ENCODE measurements around the gene RFTN2. TPM values are rescaled to one million over a fixed set of nuclear protein-coding genes. Genes with fewer than 3 reads are reported as not detected.

Gene RFTN2
- total RNA-seq, 4 donors from 2014 or later, result 0.80 to 2.6 (median 1.7) TPM; not detected in 1

- TF ChIP-seq CTCF (IDR thresholded peaks at IDR 0.05) (no peak), EP300 (IDR thresholded peaks at IDR 0.05; ENCODE audit: low read depth) (no peak), POLR2AphosphoS5 (IDR thresholded peaks at IDR 0.05) (no peak), POLR2A (IDR thresholded peaks at IDR 0.05) (no peak)
- Histone ChIP-seq H3K9me3 (no peaks in the 10 kb centered on the region), H3K4me1 (peaks cover 0 to 8% (median 2%) of the 10 kb centered on the region in 4 donors), H3K4me3 (no peak overlapping the region), H3K27ac (no peak overlapping the region), H3K36me3 (peaks cover 0 to 42% (median 13%) of the 10 kb centered on the region in 4 donors), H3K27me3 (no peaks in the 10 kb centered on the region)
- intact Hi-C loops (cut with DNase I; ENCODE audit: low total_unique reads) (no loop called here), in situ Hi-C loops (cut with MboI; ENCODE audit: low pct_ligation_motif_present in 1 of 4, low pct_unique_long_range_greater_than_20kb in 1 of 4, low sequenced_read_pairs in 3 of 4) (no loop called here)
- DNase-seq, result no peak
- 39 to 56% methylated on average over 2 of the region's 2 CpGs for WGBS, 2 donors (ENCODE audit: low coverage in 1 of 2)
Observed at GRCh38 chr2:197538412-197538811, 137.0 kb downstream of the RFTN2 start.

Small RNA genes within 50 kb of the gene (small RNA-seq; reads per million reads assigned to genes)
- 0 reads per million in 4 donors for gene AC020550.1

Other genes with a start within 250 kb of the RFTN2 start
- gene SF3B1, start 240.6 kb downstream of the RFTN2 start, total RNA-seq, result 100 to 1,000 TPM; 282 to 531 (median 394) TPM
- 10 to 100 TPM; 10.1 to 80.8 (median 30.7) TPM for gene COQ10B, start 222.0 kb downstream of the RFTN2 start, total RNA-seq
- 100 to 1,000 TPM in 2 of 4 donors, 10 to 100 TPM in 2; 75.9 to 149 (median 108) TPM for gene HSPD1, start 175.7 kb downstream of the RFTN2 start, total RNA-seq
- 100 to 1,000 TPM in 2 of 4 donors, 1 to 10 TPM in 2; 3.4 to 151 (median 56.4) TPM for gene HSPE1, start 175.2 kb downstream of the RFTN2 start, total RNA-seq
- gene MOB4, start 159.5 kb downstream of the RFTN2 start, total RNA-seq, result 10 to 100 TPM; 12.3 to 27.9 (median 25.3) TPM
- gene MARS2, start 29.8 kb upstream of the RFTN2 start, total RNA-seq, result 10 to 100 TPM in 2 of 4 donors, 1 to 10 TPM in 2; 4.4 to 14.4 (median 7.9) TPM
- not detected for gene BOLL, start 109.7 kb upstream of the RFTN2 start, total RNA-seq
- 1 to 10 TPM in 3 of 4 donors, under 1 TPM in 1; 0.20 to 7.1 (median 5.3) TPM for gene PLCL1, start 129.0 kb upstream of the RFTN2 start, total RNA-seq